Esophagus muscularis mucosa (tissue), 3 donors: ENCODE data around the gene RER1.

ENCODE experiments used
- CTCF ChIP-seq, 3 experiments: fragments of 200-600 bp in 2 of 3; fragments of 450-650 bp in 1 of 3; sonication (generic) in 2 of 3; IDR thresholded peaks; one replicate each; pipeline ENCODE4 v1.5.1; 2017 to 2019; ENCODE audit warnings: antibody characterized with exemption in 3 of 3, mild to moderate bottlenecking in 2 of 3, moderate library complexity in 1 of 3
- POLR2A ChIP-seq: fragments of 450-650 bp; IDR thresholded peaks from one replicate; pipeline ENCODE4 v1.6.1; 2017; ENCODE audit warnings: antibody characterized with exemption, moderate library complexity, mild to moderate bottlenecking, low read depth
- POLR2AphosphoS5 ChIP-seq, 2 donors: sonication (generic); formaldehyde crosslinking; IDR thresholded peaks; one replicate each; pipeline ENCODE4 v1.6.1; 2017; ENCODE audit warnings: antibody characterized with exemption in 2 of 2

- TF ChIP-seq CTCF (IDR thresholded peaks at IDR 0.05) (no peak), POLR2AphosphoS5 (IDR thresholded peaks at IDR 0.05) (no peak), POLR2A (no peak)
Measured at GRCh38 chr1:2408859-2409276, 17.2 kb downstream of the RER1 start.
